Measurements from ENCODE around the gene RAPH1. TPM values are rescaled to one million over a fixed set of nuclear protein-coding genes. Genes with fewer than 3 reads are reported as not detected.
"Not testable (repeated sequence)": the region's sequence is repeated elsewhere in the genome, so short reads cannot be mapped to it uniquely, and the experiment has no call there.

The RAPH1 gene
- total and polyA plus RNA-seq, 5 donors: 4.2 to 32.2 (median 21.4) TPM

- Histone ChIP-seq H3K27ac (ENCODE audit: low read length) (no peak overlapping the region), H3K9me3 (ENCODE audit: control insufficient read depth, low read length) (no peaks in the 10 kb centered on the region), H3K27me3 (ENCODE audit: control insufficient read depth, insufficient read depth) (no peaks in the 10 kb centered on the region), H3K4me3 (ENCODE audit: low read length) (no peak overlapping the region), H3K4me1 (ENCODE audit: control insufficient read depth, insufficient read depth, low read length) (no peaks in the 10 kb centered on the region)
- intact Hi-C loops (cut with DNase I): no loop called here
- ATAC-seq (no peak), DNase-seq (no peak)
- 90% methylated on average over 4 of the region's 4 CpGs for WGBS
These were observed 9.3 kb upstream of the RAPH1 start for GRCh38 chr2:203544402-203544801.

- WGBS: 89% methylated on average over 8 of the region's 8 CpGs
- intact Hi-C loops (cut with DNase I): no loop called here
- Histone ChIP-seq H3K27me3 (ENCODE audit: control insufficient read depth, insufficient read depth) (no peaks in the 10 kb centered on the region), H3K9me3 (ENCODE audit: control insufficient read depth, low read length) (no peaks in the 10 kb centered on the region), H3K27ac (ENCODE audit: low read length) (no peak overlapping the region), H3K4me3 (ENCODE audit: low read length) (no peak overlapping the region), H3K4me1 (ENCODE audit: control insufficient read depth, insufficient read depth, low read length) (no peaks in the 10 kb centered on the region)
- ATAC-seq (no peak), DNase-seq (no peak)
These were observed 8.8 kb upstream of the RAPH1 start for GRCh38 chr2:203543898-203544328.

DNA sequence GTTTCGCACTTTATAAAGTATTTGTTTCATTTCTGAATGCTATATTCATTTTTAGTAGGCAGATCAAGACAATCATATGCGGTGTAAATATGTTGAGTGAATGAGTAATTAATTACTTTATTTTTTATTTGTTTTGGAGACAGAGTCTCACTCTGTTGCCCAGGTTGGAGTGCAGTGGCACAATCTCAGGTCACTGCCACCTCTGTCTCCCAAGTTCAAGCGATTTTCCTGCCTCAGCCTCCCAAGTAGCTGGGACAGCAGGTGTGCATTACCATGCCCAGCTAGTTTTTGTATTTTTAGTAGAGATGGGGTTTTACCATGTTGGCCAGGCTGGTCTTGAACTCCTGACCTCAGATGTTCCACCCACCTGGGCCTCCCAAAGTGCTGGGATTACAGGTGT lies 5.5 kb upstream of the RAPH1 start:
- intact Hi-C loops (cut with DNase I); H3K27ac ChIP-seq (ENCODE audit: low read length); H3K4me1 ChIP-seq (ENCODE audit: control insufficient read depth, insufficient read depth, low read length); DNase-seq; H3K4me3 ChIP-seq (ENCODE audit: low read length); H3K27me3 ChIP-seq (ENCODE audit: control insufficient read depth, insufficient read depth); H3K9me3 ChIP-seq (ENCODE audit: control insufficient read depth, low read length); ATAC-seq: not testable (repeated sequence)
- 60% methylated on average over 3 of the region's 3 CpGs for WGBS

DNA sequence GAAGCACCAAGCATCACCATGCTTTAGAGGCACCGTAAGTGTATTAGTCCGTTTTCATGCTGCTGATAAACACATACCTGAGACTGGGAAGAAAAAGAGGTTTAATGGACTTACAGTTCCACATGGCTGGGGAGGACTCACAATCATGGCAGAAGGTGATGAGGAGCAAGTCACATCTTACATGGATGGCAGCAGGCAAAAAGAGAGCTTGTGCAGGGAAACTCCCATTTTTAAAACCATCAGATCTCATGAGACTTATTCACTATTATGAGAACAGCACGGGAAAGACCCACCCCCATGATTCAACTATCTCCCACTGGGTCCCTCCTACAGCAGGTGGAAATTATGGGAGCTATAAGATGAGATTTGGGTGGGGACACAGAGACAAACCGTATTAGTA lies 3.1 kb upstream of the RAPH1 start:
- not testable (repeated sequence) for DNase-seq; H3K27me3 ChIP-seq (ENCODE audit: control insufficient read depth, insufficient read depth); H3K4me3 ChIP-seq (ENCODE audit: low read length); H3K4me1 ChIP-seq (ENCODE audit: control insufficient read depth, insufficient read depth, low read length); ATAC-seq; H3K27ac ChIP-seq (ENCODE audit: low read length); H3K9me3 ChIP-seq (ENCODE audit: control insufficient read depth, low read length)
- intact Hi-C loops (cut with DNase I): loop anchor here in 1 of 4 donors (10.0 kb wide), 1 partner anchor 117 kb away; no protein-coding TSS in a partner anchor
- WGBS: 85% methylated on average over 4 of the region's 4 CpGs

- not testable (repeated sequence) for ATAC-seq; DNase-seq; H3K4me3 ChIP-seq (ENCODE audit: low read length); H3K27ac ChIP-seq (ENCODE audit: low read length); H3K4me1 ChIP-seq (ENCODE audit: control insufficient read depth, insufficient read depth, low read length); H3K27me3 ChIP-seq (ENCODE audit: control insufficient read depth, insufficient read depth); H3K9me3 ChIP-seq (ENCODE audit: control insufficient read depth, low read length)
- intact Hi-C loops (cut with DNase I): loop anchor here in 1 of 4 donors (10.0 kb wide), 1 partner anchor 118 kb away; no protein-coding TSS in a partner anchor
- WGBS: 97% methylated on average over 2 of the region's 2 CpGs
These were observed 1.5 kb upstream of the RAPH1 start for GRCh38 chr2:203536586-203536951.

DNA sequence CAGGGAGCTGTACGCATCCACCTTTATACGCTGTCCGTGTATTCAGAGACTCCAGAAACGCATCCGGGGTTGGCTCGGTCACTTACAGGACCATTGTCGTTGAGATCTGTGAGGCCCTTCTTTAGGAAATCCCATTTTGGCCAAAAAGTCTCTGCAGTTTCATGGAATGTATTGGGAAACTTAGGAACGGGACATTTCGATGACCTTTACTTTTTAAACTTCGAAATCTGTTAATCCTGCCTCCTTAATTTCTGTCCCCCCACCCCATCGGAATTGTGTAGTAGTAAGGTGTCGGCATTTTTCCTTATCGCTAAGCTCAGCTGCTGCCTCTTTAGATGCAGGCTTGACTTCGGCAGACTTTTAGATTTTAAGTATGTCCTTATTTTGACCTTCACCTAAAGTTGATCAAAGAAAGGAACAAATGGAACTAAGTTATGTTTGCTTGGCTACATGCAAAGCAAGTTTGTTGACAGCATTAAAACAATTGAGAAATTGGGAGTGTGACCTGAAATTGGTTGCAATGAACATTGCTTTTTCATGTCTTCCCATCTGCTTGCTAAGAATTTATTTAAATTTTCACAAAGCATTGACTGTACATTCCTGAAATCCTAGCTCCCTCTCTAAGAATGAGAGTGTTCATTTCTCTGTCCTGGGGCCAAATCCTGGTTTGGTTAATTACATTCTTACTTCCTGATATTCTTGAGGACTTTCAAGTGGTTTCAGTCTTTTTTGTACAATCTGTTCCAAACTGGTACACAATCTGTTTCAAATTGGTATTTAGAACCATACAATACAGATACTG lies 884 bp upstream of the RAPH1 start:
- 10% methylated on average over 14 of the region's 14 CpGs for WGBS
- Histone ChIP-seq H3K9me3 (ENCODE audit: control insufficient read depth, low read length) (no peaks in the 10 kb centered on the region), H3K27ac (ENCODE audit: low read length) (peak overlapping the region; percentile 83), H3K4me1 (ENCODE audit: control insufficient read depth, insufficient read depth, low read length) (no peaks in the 10 kb centered on the region), H3K4me3 (ENCODE audit: low read length) (peak overlapping the region; percentile 84), H3K27me3 (ENCODE audit: control insufficient read depth, insufficient read depth) (no peaks in the 10 kb centered on the region)
- no peak for ATAC-seq
- intact Hi-C loops (cut with DNase I): loop anchor here in 1 of 4 donors (10.0 kb wide), 1 partner anchor 119 kb away; no protein-coding TSS in a partner anchor
- no peak for DNase-seq

DNA sequence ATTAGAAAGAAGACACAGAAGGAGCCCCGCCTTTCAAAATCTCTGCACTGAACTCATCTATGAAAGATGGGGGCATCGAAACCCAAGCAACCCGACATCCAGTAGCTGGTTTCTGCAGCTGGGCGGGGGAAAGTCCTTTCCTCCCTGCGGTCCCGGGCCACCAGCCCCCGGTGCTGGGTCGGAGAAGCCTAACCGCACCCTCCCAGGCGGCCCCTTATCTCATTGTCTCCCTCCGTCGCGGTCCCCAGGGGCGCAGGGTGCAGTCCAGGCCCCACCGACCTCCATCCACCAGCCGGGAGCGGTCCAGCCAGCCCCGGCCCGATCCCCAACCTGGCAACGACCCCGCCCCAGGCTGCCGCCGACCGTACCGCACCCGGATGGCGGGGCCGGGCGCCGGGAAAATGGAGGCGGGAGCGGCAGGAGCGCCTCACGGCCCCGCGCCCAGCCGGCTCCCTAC lies 452 bp downstream of the RAPH1 start:
- peak overlapping the region; percentile 84 for H3K4me3 ChIP-seq (ENCODE audit: low read length)
- H3K9me3 ChIP-seq (ENCODE audit: control insufficient read depth, low read length): no peaks in the 10 kb centered on the region
- no peaks in the 10 kb centered on the region for H3K27me3 ChIP-seq (ENCODE audit: control insufficient read depth, insufficient read depth)
- DNase-seq: peak in 2 of 3 donors; percentile 54 to 81
- under 1% methylated on average over 37 of the region's 37 CpGs for WGBS
- intact Hi-C loops (cut with DNase I): loop anchor here in 1 of 4 donors (10.0 kb wide), 1 partner anchor 120 kb away; no protein-coding TSS in a partner anchor
- peak in 1 of 2 donors; percentile 50 for ATAC-seq
- H3K27ac ChIP-seq (ENCODE audit: low read length): peak overlapping the region; percentile 83
- H3K4me1 ChIP-seq (ENCODE audit: control insufficient read depth, insufficient read depth, low read length): peaks cover 2% of the 10 kb centered on the region

DNA sequence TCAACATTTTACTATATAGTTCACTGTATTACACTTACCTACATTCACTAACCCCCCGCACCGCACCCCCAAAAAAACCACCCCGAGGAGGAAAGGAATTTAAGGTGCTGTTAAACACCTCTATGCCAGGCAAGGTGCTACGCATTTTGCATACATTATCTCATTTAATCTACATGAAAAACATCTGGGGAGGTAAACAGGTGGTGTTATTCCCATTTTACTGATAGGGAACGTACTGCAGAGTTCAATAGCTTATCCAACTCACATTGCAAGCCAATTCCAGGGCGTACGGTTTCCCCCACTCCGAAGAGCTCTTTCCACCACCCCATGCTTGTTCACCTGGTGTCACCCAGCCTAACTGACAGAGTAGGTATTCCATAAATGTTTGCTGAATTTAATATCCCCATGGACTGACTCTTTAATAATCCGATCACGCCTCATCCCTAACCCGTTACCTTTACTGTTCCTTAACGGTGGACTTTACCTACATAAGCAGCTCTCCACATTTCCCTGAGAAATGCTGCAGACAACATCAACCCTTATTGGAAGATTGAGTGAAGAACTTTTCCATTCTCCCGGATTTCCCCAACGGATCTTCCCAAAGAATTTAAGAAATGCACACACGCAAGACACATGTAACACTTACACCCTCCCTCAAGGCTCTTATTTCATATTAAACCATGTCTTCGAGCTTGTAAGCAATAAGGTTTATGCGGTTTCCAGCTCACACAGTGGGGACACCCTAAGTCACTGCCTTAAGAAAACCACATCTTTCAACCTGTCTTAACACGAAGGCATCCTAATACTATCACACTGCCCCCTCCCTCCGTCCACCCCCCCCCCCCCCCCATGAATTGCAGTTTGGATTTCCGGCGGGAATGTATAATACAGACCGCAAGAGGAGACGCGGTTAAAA lies 1.2 kb downstream of the RAPH1 start:
- Histone ChIP-seq H3K27ac (ENCODE audit: low read length) (peak overlapping the region; percentile 30), H3K4me3 (ENCODE audit: low read length) (peak overlapping the region; percentile 84), H3K4me1 (ENCODE audit: control insufficient read depth, insufficient read depth, low read length) (peaks cover 3% of the 10 kb centered on the region), H3K9me3 (ENCODE audit: control insufficient read depth, low read length) (no peaks in the 10 kb centered on the region), H3K27me3 (ENCODE audit: control insufficient read depth, insufficient read depth) (no peaks in the 10 kb centered on the region)
- ATAC-seq (no peak), DNase-seq (no peak)
- intact Hi-C loops (cut with DNase I): loop anchor here in 1 of 4 donors (10.0 kb wide), 1 partner anchor 121 kb away; no protein-coding TSS in a partner anchor
- 3% methylated on average over 24 of the region's 24 CpGs for WGBS

DNA sequence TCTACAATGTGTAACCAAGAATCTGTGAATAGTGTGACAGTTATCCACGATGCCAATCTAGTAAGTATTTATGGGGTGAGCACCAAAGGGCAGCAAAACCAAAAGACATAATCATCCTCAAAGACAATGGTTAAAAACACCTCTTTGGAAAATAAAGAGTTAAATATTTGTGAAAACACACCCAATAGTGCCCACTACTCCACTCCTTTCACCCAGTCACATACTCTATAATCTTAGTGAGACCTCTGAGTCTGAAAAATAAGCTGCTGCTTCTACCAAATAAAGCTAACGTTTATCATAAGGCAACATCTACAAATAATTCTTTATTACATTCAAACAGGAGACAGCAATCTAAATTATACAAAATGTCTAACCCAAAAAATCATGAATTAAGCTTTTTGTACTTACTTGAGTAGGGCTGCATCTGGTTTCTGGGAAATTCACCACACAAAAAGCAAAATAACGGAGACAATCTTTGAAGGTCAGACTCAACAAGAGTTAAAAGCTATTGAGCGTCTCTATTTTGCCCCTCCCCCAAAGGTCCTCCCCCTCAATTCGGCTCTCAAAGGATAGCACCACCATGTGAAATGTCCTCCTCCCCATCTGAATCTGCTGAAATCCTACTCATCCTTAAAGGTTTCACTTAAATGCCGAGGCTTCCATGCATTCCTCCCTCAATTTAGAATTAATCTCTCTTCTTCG lies 2.0 kb downstream of the RAPH1 start:
- intact Hi-C loops (cut with DNase I): loop anchor here in 1 of 4 donors (10.0 kb wide), 1 partner anchor 122 kb away; no protein-coding TSS in a partner anchor
- no peak for ATAC-seq

GRCh38 chr2:203527719-203528118 lies 7.4 kb downstream of the RAPH1 start:
- ATAC-seq (no peak), DNase-seq (no peak)
- no peak overlapping the region for H3K27ac ChIP-seq (ENCODE audit: low read length)
- no peak overlapping the region for H3K4me3 ChIP-seq (ENCODE audit: low read length)
- WGBS: 82% methylated on average over 3 of the region's 3 CpGs
- peaks cover 4% of the 10 kb centered on the region for H3K4me1 ChIP-seq (ENCODE audit: control insufficient read depth, insufficient read depth, low read length)
- intact Hi-C loops (cut with DNase I): no loop called here
- H3K9me3 ChIP-seq (ENCODE audit: control insufficient read depth, low read length): no peaks in the 10 kb centered on the region
- H3K27me3 ChIP-seq (ENCODE audit: control insufficient read depth, insufficient read depth): no peaks in the 10 kb centered on the region

More for the DNA sequence above, 2.0 kb downstream of the RAPH1 start:
- no peak for DNase-seq
- Histone ChIP-seq H3K27ac (ENCODE audit: low read length) (peak overlapping the region; percentile 14), H3K9me3 (ENCODE audit: control insufficient read depth, low read length) (no peaks in the 10 kb centered on the region), H3K27me3 (ENCODE audit: control insufficient read depth, insufficient read depth) (no peaks in the 10 kb centered on the region), H3K4me3 (ENCODE audit: low read length) (peak overlapping the region; percentile 84), H3K4me1 (ENCODE audit: control insufficient read depth, insufficient read depth, low read length) (peaks cover 4% of the 10 kb centered on the region)
- WGBS: 14% methylated on average over 7 of the region's 7 CpGs
